D721Med (cell line): ENCODE data around the gene EGLN1.

Experiments used
- DNase-seq: peaks from one replicate; pipeline ENCODE4 v3.0.0; 2011; ENCODE audit warnings: low spot score; ENCODE audit not compliant: insufficient read length
- FAIRE-seq: peaks from 2 replicates; lab custom pipeline; 2011; peaks lifted over from hg19 to GRCh38; lab: Jason Lieb, UNC
- CTCF ChIP-seq: IDR thresholded peaks from 2 replicates; pipeline ENCODE4 v1.5.1; 2012; ENCODE audit warnings: mild to moderate bottlenecking, control low read depth; ENCODE audit not compliant: insufficient read depth; ENCODE audit errors: missing control alignments

EGLN1 gene

GRCh38 chr1:231393668-231394067 lies 28.4 kb downstream of the EGLN1 start:
- DNase-seq: no peak
- peak; percentile 29 for FAIRE-seq
- TF ChIP-seq CTCF: no peak

GRCh38 chr1:231392389-231393131 lies 29.5 kb downstream of the EGLN1 start:
- TF ChIP-seq CTCF: no peak
- peak; percentile 64 for FAIRE-seq

GRCh38 chr1:231390071-231390470 lies 32.0 kb downstream of the EGLN1 start:
- DNase-seq (no peak), FAIRE-seq (peak; percentile 74)
- no peak for TF ChIP-seq CTCF

More at GRCh38 chr1:231392389-231393131, 29.5 kb downstream of the EGLN1 start:
- DNase-seq: no peak

GRCh38 chr1:231387770-231388669 lies 34.1 kb downstream of the EGLN1 start:
- DNase-seq: no peak
- no peak for FAIRE-seq
- TF ChIP-seq CTCF: no peak

GRCh38 chr1:231386466-231386865 lies 35.6 kb downstream of the EGLN1 start:
- no peak for TF ChIP-seq CTCF
- FAIRE-seq: no peak
- no peak for DNase-seq

GRCh38 chr1:231385416-231385748 lies 36.7 kb downstream of the EGLN1 start:
- TF ChIP-seq CTCF: no peak
- no peak for FAIRE-seq
- no peak for DNase-seq
